GM18498 (cell line): ENCODE measurements around the gene DPRX.
"Not testable (repeated sequence)": the region's sequence is repeated elsewhere in the genome, so short reads cannot be mapped to it uniquely, and the experiment has no call there.

Experiments used
- ATAC-seq: cut with Tn5 transposase; IDR thresholded peaks from one replicate; pipeline ENCODE4 v1.9.1; 2021; ENCODE audit warnings: mild to moderate bottlenecking, moderate library complexity; ENCODE audit not compliant: unreplicated experiment

The DPRX gene

DNA sequence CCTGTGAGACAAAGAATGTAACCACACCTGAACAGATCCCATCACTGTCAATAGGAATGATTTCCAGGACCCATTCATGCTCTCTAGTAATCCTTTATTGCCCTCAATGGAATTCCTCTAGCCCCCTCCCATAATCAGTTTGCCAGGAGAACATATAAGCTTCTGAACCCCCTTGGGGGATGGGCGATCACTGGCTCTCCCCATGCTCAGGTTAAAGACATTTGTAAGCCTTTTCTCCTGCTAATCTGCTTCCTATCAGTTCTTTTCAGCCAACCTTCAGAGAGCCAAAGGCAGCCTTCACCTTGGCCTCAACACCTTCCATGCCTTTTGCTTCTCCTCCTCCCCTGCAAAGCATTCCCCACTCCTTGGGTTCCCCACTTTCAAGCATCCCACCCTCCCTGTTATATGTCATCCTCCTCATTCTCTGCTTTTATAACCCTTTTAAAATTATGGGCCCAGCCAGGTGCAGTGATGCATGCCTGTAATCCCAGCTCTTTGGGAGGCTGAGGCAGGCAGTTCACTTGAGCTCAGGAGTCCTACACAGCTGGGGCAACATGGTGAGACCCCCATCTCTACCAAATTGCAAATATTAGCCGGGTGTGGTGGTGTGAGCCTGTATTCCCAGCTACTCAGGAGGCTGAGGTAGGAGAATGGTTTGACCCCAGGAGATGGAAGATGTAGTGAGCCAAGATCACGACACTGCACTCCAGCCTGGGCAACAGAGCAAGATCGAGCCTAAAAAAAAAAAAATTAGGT is 12.4 kb downstream of the DPRX start:
- no peak for ATAC-seq

DNA sequence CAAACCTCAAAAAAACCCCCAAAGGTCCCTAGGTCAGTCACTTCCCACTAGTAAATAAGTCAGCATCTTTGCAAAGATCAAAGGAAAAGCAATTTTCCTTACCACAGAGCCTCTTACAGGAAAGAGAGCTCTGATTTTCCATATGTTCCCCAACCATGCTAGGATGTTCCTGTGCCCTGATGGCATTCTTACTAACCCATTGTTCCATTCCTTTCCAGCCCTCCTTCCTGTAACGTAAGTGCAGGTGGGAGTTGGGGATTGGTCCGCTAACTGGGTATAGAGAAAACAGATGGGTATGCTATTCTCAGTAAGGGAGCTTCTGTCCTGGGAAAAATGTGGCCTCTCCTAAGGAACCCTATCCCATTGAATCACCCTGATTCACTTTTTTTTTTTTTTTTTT is 14.3 kb downstream of the DPRX start:
- no peak for ATAC-seq

DNA sequence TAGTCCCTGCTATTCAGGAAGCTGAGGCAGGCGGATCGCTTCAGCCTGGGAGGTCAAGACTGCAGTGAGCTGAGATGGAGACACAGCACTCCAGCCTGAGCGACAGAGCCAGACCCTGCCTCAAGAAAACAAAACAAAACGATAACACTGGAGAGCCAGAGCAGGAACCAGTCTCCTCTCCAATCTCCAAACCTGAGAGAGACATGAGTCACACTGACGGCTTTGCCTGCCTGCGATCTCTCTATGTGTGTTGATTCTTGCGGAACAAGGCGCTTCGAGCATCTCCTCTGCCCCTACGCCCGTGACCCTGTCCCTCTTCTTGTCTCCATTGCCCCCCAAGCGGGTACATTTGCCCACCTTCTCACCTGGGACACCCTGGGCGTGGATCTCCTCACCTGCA is 15.6 kb downstream of the DPRX start:
- no peak for ATAC-seq

DNA sequence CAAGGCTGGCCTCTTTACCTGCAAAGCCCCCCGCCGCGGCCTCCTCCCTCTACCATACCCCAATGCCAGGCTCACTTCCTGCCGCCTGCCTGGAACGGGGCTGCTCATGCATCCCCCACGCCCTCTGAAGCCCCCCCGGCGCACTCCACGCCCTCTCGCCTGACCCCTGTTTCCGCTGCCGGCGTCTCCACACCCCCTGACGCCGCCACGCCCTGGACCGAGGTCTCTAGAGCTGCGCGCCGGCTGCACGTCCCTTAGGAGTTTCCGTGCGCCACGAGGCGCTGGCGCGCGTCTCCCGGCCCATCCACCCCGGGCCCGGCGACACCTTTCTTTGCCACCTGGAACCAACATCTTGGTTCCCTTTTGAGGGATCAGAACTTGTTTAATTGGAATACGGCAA is 16.0 kb downstream of the DPRX start:
- ATAC-seq, result no peak

DNA sequence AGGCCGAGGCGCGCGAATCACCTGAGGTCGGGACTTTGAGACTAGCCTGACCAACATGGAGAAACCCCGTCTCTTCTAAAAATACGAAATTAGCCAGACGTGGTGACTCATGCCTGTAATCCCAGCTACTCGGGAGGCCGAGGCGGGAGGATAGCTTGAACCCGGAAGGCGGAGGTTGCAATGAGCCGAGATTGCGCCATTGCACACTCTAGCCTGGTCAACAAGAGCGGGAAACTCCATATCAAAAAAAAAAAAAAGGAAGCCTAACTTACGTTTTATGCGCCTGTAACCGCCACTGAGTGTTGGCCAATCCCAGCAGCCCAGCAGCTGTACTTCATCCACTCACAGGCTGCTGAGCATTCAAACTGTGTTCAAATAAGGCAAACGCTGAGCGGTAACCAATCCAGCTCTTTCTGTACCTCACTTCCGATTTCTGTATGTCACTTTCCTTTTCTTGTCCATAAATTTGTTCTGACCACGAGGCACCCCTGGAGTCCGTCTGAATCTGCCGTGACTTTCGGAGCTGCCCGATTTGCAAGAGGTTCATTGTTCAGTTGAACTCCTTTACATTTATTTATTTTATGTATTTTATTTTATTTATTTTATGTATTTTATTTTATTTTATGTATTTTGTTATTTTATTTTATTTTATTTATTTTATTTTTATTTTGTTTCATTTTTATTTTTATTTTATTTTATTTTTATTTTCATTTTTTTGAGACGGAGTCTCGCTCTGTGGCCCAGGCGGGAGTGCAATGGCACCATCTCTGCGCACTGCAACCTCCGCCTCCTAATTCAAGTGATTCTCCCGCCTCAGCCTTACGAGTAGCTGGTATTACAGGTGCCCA is 18.2 kb downstream of the DPRX start:
- ATAC-seq, result no peak

DNA sequence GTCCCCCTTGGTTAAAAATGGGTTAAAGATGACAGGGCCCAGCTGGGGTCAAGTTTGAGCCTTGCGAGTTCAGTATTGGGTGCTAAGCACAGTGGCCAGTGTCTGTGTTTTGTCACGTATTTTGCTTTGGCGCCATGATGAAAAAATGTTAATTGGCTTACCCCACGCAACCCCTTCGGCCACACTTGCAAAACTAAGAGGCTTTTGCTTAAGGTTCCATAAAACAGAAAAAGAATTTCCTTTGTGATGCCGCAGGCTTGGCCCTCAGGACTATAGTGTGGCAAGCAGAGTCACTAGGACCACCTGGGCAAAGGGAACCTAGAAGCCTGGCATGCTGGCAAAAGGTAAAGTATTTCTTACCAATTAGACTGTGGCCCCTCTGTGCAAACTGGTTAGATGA is 20.7 kb downstream of the DPRX start:
- ATAC-seq, result no peak

DNA sequence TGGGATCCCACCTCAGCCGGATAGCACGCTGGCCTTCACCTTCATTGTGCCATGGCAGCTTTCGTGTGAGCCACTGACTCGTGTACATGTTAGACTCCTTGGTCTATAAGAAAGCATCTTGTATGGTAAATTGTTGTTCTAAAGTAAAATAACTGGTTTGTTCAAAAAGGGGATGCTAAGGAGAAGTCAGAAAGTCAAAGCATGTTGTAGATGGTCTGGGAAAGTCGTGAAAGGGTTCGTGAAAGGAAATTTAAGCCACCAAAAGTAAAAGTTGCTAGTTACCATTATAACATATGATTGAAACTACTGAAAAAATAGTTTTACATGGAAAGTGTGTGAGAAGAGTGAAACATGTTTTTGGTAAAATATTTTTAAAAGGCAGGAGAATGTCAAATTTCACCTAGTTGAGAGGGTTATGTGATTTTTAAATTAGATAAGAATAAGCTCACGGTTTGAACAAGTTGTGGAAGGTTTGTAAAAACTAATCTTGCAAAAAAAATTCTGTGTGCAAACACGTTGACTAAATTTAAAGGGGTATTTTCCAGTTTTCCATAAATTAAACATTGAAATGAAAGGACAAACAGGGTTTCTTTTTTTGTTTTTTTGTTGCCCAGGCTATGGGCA is 23.4 kb downstream of the DPRX start:
- no peak for ATAC-seq

DNA sequence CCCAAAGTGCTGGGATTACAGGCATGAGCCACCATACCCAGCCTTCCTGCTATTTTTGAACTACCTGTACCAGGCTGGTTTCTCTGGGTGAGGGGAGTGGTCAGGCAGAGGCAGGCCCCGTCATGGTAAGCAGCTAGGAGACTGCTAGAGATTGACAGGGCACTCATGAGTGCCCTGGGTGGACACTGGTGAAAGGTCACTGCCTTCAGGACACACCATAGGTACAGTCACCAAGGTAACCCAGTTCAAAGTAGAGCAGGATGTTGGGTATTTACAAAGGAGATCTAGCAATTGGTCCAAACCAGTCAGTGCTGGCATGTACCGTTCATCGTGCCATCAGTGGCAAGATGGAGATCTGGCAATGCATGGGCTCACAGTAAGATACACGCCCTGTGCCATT is 25.5 kb downstream of the DPRX start:
- ATAC-seq, result no peak

DNA sequence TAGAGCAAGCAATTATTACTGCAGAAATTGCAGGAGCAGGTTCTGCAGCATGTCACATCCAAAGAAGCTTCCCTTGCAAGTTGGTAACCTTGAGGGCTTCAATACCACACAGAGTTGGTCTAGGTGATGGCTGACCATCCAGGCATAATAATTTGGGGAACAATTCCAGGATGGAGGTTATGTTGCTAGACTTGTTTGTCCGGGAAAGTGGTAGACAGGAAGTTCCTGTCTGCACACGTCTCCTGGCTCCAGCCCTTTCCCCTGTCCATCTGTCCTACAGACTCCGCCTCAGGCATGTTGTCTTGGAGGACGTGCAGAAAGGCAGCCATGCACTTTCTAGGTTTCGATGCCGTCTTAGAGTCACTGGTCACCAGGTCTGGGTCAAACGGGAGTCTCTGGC is 26.0 kb downstream of the DPRX start:
- no peak for ATAC-seq

DNA sequence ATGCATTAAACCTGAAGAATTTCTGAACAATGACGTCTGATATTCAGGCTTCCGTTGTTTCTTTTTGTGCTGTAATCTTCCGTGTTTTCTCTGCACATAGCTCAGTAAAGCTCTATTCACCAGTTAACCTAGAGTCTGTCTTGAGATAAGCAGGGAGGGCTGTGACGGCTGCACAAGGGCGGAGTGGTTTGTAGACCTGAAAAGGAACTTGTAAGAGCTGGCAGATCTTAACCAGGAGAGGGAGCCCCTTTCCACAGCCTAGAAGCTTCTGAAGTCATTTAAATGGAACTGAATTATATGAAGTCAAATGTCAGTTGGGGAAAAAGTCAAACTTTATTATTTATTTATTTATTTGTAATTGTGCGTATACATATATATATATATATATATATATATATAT is 27.5 kb downstream of the DPRX start:
- ATAC-seq, result no peak

DNA sequence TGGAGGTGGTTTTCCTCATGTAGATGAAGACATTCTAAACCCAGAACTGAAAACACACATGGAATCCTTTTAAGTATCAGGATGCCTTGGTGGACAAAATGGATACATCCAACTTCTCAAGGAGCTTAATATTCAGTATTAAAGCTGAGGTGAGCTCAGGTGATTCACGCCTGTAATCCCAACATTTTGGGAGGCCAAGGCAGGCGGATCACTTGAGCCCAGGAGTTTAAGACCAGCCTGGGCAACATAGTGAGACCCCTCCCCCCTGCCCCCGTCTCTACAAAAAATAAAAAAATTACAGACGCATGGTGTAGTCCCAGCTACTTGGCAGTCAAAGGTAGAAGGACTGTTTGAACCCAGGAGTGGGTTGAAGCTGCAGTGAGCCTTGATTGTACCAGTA is 28.8 kb downstream of the DPRX start:
- no peak for ATAC-seq

DNA sequence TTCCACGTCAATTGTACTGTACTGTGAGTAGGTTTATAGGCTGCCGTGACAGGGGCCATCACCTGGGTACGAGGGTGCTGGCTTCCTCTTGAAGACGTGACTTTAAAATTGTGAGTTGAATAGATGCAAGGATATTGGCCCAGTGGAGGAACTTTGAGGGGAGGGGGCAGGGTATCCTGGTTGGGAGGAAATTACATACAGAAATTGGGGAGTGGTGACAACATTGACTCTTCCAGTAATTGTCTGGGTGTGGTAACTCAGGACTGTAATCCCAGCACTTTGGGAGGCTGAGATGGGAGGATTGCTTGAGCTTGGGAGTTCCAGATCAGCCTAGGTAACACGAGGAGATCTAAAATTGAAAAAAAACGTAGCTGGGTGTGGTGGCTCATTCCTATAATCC is 30.4 kb downstream of the DPRX start:
- no peak for ATAC-seq

DNA sequence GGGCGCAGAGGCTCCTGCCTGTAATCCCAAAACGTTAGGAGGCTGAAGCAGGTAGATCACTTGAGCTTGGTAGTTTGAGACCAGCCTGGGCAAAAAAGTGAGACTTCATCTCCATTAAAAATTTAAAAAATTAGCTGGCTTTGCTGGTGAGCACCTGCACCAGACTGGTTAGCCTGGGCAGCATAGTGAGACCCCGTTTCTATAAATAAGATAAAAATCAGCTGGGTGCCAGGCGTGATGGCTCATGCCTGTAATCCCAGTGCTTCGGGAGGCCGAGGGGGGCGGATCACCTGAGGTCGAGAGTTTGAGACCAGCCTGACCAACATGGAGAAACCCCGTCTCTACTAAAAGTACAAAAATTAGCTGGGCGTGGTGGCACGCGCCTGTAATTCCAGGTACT is 32.4 kb downstream of the DPRX start:
- no peak for ATAC-seq

DNA sequence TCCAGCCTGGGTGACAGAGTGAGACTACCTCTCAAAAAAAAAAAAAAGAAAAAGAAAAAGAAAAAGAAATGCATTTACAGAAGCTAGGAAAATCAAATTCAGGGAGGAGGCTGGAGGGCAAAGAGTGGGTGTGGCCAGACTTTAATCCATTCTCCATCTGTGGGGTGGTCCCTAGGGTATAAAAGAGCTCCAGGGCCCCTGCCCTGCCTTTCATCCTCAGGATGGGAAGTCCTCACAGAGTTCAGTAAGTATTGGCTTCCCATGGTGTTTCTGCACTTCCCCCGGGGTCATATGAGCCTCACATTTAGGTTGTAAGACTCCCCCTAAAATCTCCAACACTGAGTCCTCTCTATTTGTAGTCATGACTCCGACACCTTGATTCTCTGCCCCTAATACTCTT is 33.0 kb downstream of the DPRX start:
- no peak for ATAC-seq

DNA sequence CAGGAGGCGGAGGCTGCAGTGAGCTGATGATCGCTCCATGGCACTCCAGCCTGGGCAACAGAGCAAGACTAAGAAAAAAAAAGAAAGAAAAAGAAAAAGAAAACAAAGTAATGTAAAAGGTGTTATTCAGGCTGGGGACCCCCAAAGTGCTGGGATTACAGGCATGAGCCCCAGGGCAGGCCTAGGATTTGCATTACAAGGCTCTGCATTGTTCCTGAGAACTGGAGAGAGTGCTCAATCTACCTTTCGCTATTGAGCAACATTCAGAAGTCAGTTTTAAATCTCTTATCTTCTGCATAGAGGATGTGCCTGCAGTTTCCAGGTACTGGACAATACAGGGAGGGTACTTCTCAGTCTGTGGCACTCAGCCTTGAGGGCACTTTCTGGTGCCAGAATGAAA is 34.5 kb downstream of the DPRX start:
- ATAC-seq, result not testable (repeated sequence)

DNA sequence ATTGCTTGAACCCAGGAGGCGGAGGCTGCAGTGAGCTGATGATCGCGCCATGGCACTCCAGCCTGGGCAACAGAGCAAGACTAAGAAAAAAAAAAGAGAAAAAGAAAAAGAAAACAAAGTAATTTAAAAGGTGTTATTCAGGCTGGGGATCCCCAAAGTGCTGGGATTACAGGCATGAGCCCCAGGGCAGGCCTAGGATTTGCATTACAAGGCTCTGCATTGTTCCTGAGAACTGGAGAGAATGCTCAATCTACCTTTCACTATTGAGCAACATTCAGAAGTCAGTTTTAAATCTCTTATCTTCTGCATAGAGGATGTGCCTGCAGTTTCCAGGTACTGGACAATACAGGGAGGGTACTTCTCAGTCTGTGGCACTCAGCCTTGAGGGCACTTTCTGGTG is 37.0 kb downstream of the DPRX start:
- not testable (repeated sequence) for ATAC-seq

DNA sequence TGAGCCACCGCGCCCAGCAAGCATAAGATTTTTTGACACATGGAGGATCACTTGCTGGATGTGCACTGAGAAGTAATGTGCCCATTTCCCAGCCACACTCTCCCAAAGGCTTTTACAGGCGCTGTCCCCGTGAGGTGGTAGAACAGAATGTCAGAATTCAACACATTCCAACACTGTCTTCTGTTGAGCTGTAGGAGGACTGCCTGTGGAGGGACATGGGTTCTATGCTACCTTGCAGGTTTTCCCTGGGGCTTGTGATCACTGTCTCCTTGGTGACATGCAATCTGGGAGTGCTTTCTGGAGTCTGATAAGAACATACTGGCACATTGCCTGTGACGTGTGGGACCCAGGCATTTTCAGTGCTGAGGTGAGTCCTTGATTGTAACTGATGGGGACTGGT is 38.5 kb downstream of the DPRX start:
- ATAC-seq, result no peak

DNA sequence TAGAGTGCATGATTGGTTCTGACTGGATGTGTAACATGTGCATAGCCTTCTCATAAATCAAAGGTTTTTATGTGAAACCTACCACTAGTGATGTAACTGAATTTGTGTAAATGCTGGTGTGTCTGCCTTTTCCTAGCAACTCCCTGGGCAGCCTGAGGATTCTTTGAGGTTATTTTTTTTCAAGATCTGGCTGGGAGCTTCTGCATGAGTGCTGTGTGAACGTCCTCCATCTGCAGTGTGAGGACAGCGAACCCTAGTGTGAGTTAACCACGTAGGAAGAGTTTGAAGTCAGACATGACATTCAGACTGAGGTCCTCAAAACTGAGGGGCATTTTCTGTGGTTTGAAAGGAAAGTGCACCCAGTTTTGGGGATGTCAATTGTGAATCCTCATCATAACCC is 39.9 kb downstream of the DPRX start:
- ATAC-seq, result no peak
